SK-N-SH treated with all-trans-retinoic acid at 6 μM for 48 hours (cell line): ENCODE data around the gene RIMBP2.

Experiments
- ATAC-seq: fragments of 200-7000 bp; cut with Tn5 transposase; 3 replicates; pipeline ENCODE4 v1.9.1; 2020; ENCODE audit warnings: mild to moderate bottlenecking, moderate library complexity
- ARNTL ChIP-seq: fragments of 450-650 bp; formaldehyde crosslinking; IDR thresholded peaks from 2 replicates; pipeline ENCODE4 v1.5.0; 2020; ENCODE audit warnings: low read depth, mild to moderate bottlenecking, moderate library complexity, borderline replicate concordance
- CREB5 ChIP-seq: fragments of 250-450 bp; sonication (Bioruptor Pico); IDR thresholded peaks from 2 replicates; pipeline ENCODE4 v1.5.1; 2020; ENCODE audit warnings: low read depth, mild to moderate bottlenecking, moderate library complexity
- CSDC2 ChIP-seq: fragments of 250-450 bp; sonication (Bioruptor Pico); IDR thresholded peaks from 2 replicates; pipeline ENCODE4 v1.5.0; 2020; ENCODE audit warnings: mild to moderate bottlenecking, moderate library complexity
- CSRNP3 ChIP-seq: fragments of 250-450 bp; sonication (Bioruptor Pico); IDR thresholded peaks from 2 replicates; pipeline ENCODE4 v1.5.1; 2021; ENCODE audit warnings: mild to moderate bottlenecking, moderate library complexity
- ESRRG ChIP-seq: fragments of 250-450 bp; sonication (Bioruptor Pico); IDR thresholded peaks from 2 replicates; pipeline ENCODE4 v1.6.1; 2021; ENCODE audit warnings: mild to moderate bottlenecking
- GLIS3 ChIP-seq: fragments of 250-450 bp; sonication (Bioruptor Pico); IDR thresholded peaks from 2 replicates; pipeline ENCODE4 v1.5.0; 2020; ENCODE audit warnings: mild to moderate bottlenecking, moderate library complexity
- ISL1 ChIP-seq: fragments of 250-450 bp; sonication (Bioruptor Pico); IDR thresholded peaks from 2 replicates; pipeline ENCODE4 v2.1.2; 2022; ENCODE audit warnings: mild to moderate bottlenecking, moderate library complexity
- OSR1 ChIP-seq: fragments of 250-450 bp; sonication (Bioruptor Pico); IDR thresholded peaks from 2 replicates; pipeline ENCODE4 v1.8.0; 2022; ENCODE audit warnings: moderate library complexity, mild to moderate bottlenecking, inconsistent platforms
- PATZ1 ChIP-seq: fragments of 250-450 bp; sonication (Bioruptor Pico); IDR thresholded peaks from 2 replicates; pipeline ENCODE4 v1.8.0; 2020; ENCODE audit warnings: mild to moderate bottlenecking, moderate library complexity, borderline replicate concordance
- POU6F1 ChIP-seq: fragments of 250-450 bp; sonication (Bioruptor Pico); IDR thresholded peaks from 2 replicates; pipeline ENCODE4 v1.8.0; 2021; ENCODE audit warnings: low read depth, mild to moderate bottlenecking, moderate library complexity, borderline replicate concordance
- PPARA ChIP-seq: fragments of 250-450 bp; sonication (Bioruptor Pico); IDR thresholded peaks from 2 replicates; pipeline ENCODE4 v1.5.0; 2020; ENCODE audit warnings: mild to moderate bottlenecking, borderline replicate concordance
- RARB ChIP-seq: fragments of 250-450 bp; sonication (Bioruptor Pico); IDR thresholded peaks from 2 replicates; pipeline ENCODE4 v1.8.0; 2021; ENCODE audit warnings: mild to moderate bottlenecking, moderate library complexity
- SNAI2 ChIP-seq: fragments of 250-450 bp; sonication (Bioruptor Pico); IDR thresholded peaks from 2 replicates; pipeline ENCODE4 v1.5.0; 2020; ENCODE audit warnings: mild to moderate bottlenecking, moderate library complexity
- TCF4 ChIP-seq: fragments of 250-450 bp; sonication (Bioruptor Pico); IDR thresholded peaks from 2 replicates; pipeline ENCODE4 v1.8.0; 2021; ENCODE audit warnings: mild to moderate bottlenecking, moderate library complexity, borderline replicate concordance
- TOX ChIP-seq: fragments of 250-450 bp; sonication (Bioruptor Pico); IDR thresholded peaks from 2 replicates; pipeline ENCODE4 v1.8.0; 2021; ENCODE audit warnings: mild to moderate bottlenecking, moderate library complexity, borderline replicate concordance
- TSHZ2 ChIP-seq: fragments of 250-450 bp; sonication (Bioruptor Pico); IDR thresholded peaks from 2 replicates; pipeline ENCODE4 v1.5.0; 2020; ENCODE audit warnings: mild to moderate bottlenecking, moderate library complexity
- ZC3H10 ChIP-seq: fragments of 250-450 bp; sonication (Bioruptor Pico); IDR thresholded peaks from 2 replicates; pipeline ENCODE4 v1.5.1; 2021; ENCODE audit warnings: mild to moderate bottlenecking, moderate library complexity
- ZFP3 ChIP-seq: fragments of 250-450 bp; sonication (Bioruptor Pico); IDR thresholded peaks from 2 replicates; pipeline ENCODE4 v1.5.0; 2020; ENCODE audit warnings: mild to moderate bottlenecking, moderate library complexity
- ZFP30 ChIP-seq: fragments of 450-650 bp; formaldehyde crosslinking; IDR thresholded peaks from 2 replicates; pipeline ENCODE4 v1.5.0; 2022; ENCODE audit warnings: mild to moderate bottlenecking, moderate library complexity
- ZNF565 ChIP-seq: fragments of 450-650 bp; formaldehyde crosslinking; conservative IDR thresholded peaks from 2 replicates; pipeline ENCODE4 v1.5.0; 2020; ENCODE audit warnings: low read depth, mild to moderate bottlenecking, moderate library complexity
- ZNF70 ChIP-seq: fragments of 450-650 bp; formaldehyde crosslinking; IDR thresholded peaks from 2 replicates; pipeline ENCODE4 v1.5.0; 2020; ENCODE audit warnings: mild to moderate bottlenecking, moderate library complexity
- ZNF8 ChIP-seq: fragments of 450-650 bp; formaldehyde crosslinking; IDR thresholded peaks from 2 replicates; pipeline ENCODE4 v1.5.0; 2020; ENCODE audit warnings: mild to moderate bottlenecking, moderate library complexity

RIMBP2 gene

GRCh38 chr12:130683811-130684210 is 32.3 kb downstream of the RIMBP2 start:
- TF ChIP-seq ISL1 (CRISPR knock-in tag): no peak
- no peak for TF ChIP-seq CSRNP3 (CRISPR knock-in tag)
- TF ChIP-seq ESRRG (CRISPR knock-in tag): no peak
- no peak for TF ChIP-seq ZFP3 (CRISPR knock-in tag)
- TF ChIP-seq ARNTL (CRISPR knock-in tag): no peak
- no peak for TF ChIP-seq TOX (CRISPR knock-in tag)
- TF ChIP-seq ZC3H10 (CRISPR knock-in tag): no peak
- TF ChIP-seq ZFP30: no peak
- no peak for TF ChIP-seq PPARA (CRISPR knock-in tag)
- TF ChIP-seq ZNF8 (CRISPR knock-in tag): no peak
- TF ChIP-seq, all 23 proteins: peak for 0
- ATAC-seq: no peak

GRCh38 chr12:130683080-130683479 is 33.0 kb downstream of the RIMBP2 start:
- ATAC-seq: no peak
- TF ChIP-seq RARB: no peak
- no peak for TF ChIP-seq PATZ1 (CRISPR knock-in tag)
- TF ChIP-seq ZNF70 (CRISPR knock-in tag): no peak
- TF ChIP-seq TCF4 (CRISPR knock-in tag): no peak
- TF ChIP-seq CSRNP3 (CRISPR knock-in tag): no peak
- TF ChIP-seq ZNF565 (CRISPR knock-in tag): no peak
- TF ChIP-seq OSR1 (CRISPR knock-in tag): no peak
- TF ChIP-seq TSHZ2 (CRISPR knock-in tag): no peak
- no peak for TF ChIP-seq ZFP3 (CRISPR knock-in tag)
- TF ChIP-seq ZNF8 (CRISPR knock-in tag): no peak
- TF ChIP-seq SNAI2 (CRISPR knock-in tag): no peak
- no peak for TF ChIP-seq ESRRG (CRISPR knock-in tag)
- TF ChIP-seq CREB5: no peak
- no peak for TF ChIP-seq GLIS3 (CRISPR knock-in tag)
- no peak for TF ChIP-seq CSDC2 (CRISPR knock-in tag)
- no peak for TF ChIP-seq ZC3H10 (CRISPR knock-in tag)
- TF ChIP-seq TOX (CRISPR knock-in tag): no peak
- no peak for TF ChIP-seq PPARA (CRISPR knock-in tag)
- no peak for TF ChIP-seq ARNTL (CRISPR knock-in tag)
- TF ChIP-seq POU6F1 (CRISPR knock-in tag): no peak
